ENCODE data around the gene FNIP1. TPM values are rescaled to one million over a fixed set of nuclear protein-coding genes. Genes with fewer than 3 reads are reported as not detected.

Gene FNIP1
- total and polyA plus RNA-seq, 2 of the 13 experiments (the other 11 are each of a cell fraction or from before 2014, with no cell fraction given): 10.9 to 29.3 TPM

GRCh38 chr5:131796793-131797693, at the start of gene FNIP1 (continued):
- TF ChIP-seq ZNF704 (CRISPR knock-in tag; IDR thresholded peaks at IDR 0.05; ENCODE audit: borderline replicate concordance) (peak; percentile 78), NFYB (CRISPR knock-in tag; IDR thresholded peaks at IDR 0.05) (peak; percentile 84), AFF4 (CRISPR knock-in tag; IDR thresholded peaks at IDR 0.05) (peak; percentile 88; the same call in 1 of the 2 replicates), ZBTB39 (CRISPR knock-in tag; IDR thresholded peaks at IDR 0.05) (peak; percentile 48; the same call in 1 of the 2 replicates), HOXA7 (CRISPR knock-in tag; IDR thresholded peaks at IDR 0.05) (0 out of 2 replicates have a peak, but pooled peaks have one; percentile 44), ZHX1 (CRISPR knock-in tag; IDR thresholded peaks at IDR 0.05; ENCODE audit: low read depth) (peak; percentile 24; the same call in 1 of the 2 replicates), SOX13 (IDR thresholded peaks at IDR 0.05) (peak; percentile 34; the same call in 1 of the 2 replicates), SOX13 (CRISPR knock-in tag; conservative IDR thresholded peaks at IDR 0.05 in 1 of 2, IDR thresholded peaks at IDR 0.05 in 1 of 2) (no peak; a peak in 2 of 4 replicates), SMAD1 (CRISPR knock-in tag; IDR thresholded peaks at IDR 0.05; ENCODE audit: borderline replicate concordance, low read depth) (peak; percentile 89), ZNF142 (CRISPR knock-in tag; IDR thresholded peaks at IDR 0.05) (peak; percentile 35; the same call in 1 of the 2 replicates)

Measured in HepG2 (cell line).